IPS DF 4.7 (cell line): ENCODE data around the gene INSRR.

Experiments
- DNase-seq: peaks from one replicate; pipeline ENCODE4 v3.0.0-alpha.2; 2013; ENCODE audit warnings: low spot score; ENCODE audit errors: extremely low read depth

The INSRR gene

DNA sequence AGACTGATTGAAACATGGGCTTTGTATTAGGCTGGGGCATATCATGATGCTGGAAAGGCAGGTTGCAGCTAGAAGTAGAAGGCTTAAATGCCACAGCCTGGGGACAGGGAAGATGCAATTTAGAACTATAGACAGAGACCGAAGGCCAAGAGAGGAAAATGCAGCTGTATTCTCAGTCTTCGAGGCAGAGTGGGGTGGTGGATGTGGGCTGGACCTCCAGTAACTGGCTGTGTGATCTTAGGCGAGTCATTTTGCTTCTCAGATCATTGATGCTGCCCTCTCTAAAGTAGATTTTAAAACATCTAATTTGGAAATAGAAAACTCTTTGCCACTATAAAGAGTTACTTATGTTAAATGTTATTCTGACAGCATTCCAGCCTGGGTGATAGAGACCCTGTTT, 24.6 kb downstream of the INSRR start:
- DNase-seq = no peak

DNA sequence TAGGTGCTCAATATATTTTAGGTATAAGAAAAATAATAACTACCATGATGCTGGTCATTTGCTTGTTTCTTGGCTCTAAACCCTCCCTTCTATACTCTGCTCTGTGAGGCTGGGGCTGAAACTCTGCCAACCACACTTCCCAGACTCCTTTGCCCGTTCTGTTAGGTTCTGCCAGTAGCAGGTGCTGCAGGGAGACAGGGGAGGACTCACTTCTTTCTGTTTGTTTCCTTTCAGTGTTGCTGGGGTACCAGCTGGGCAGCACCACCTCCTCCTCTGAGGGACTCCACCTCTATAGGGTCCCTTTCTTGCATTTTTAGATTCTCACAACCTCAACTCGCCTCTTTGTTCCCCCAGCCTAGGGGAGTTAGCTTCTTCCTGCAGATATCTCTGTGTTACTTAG, 25.3 kb downstream of the INSRR start:
- no peak for DNase-seq

DNA sequence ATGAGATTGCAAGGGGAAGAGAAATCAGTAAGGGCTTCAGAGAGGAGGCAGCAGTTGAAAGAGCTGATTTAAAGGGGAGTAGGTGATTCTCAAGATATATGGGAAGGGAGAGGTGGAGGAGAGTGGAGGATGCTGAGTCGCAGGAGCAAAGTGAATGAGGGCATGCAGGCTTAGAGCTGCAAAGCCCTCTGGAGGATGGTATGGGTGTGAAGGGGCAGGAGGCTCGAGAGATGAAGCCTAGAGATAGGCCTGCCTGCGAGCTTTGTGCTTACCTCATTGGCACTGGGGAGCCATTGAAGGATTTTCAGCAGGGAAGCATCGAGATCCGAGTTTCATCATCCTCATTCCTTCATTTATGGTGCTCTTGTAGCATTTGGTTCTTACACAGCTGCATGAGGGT, 26.5 kb downstream of the INSRR start:
- no peak for DNase-seq

DNA sequence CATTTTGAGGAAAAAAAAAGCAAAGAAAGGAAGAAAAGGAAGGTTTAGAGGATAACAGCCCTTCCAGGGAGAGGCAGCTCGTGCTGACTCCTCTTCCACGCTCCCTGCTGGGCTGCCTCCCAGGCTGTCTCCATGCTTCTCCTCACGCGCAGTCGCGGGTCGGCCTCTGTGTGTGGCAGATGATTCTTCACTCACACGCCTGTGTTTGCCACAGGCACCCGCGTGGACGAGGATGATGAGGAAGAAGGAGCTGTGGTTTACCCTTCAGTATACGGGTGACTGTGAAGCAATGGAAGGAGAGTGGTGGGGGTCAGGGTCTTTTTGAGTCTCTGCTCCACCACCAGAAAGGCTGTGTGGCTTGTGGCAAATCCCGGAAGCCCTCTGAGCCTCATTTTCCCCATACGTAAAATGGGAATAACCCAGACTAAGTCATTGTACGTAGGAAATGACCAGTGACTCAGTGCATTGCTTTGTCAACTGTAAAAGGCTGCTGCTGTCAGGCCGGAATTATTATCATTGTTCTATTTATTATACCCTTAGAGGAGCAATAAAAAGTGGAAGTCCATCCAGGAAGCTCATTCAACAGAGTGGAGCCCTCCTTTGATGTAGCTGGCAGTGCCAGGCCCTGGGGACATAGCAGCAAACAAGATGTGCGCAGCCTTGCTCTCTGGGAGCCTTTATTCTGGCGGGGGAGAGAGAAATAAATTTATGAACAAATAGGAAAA, 30.4 kb downstream of the INSRR start:
- no peak for DNase-seq

GRCh38 chr1:156826630-156827029, 32.3 kb downstream of the INSRR start:
- DNase-seq = no peak

GRCh38 chr1:156823210-156823790, 35.6 kb downstream of the INSRR start:
- no peak for DNase-seq

GRCh38 chr1:156822680-156823079, 36.2 kb downstream of the INSRR start:
- DNase-seq = no peak

GRCh38 chr1:156821801-156822200, 37.1 kb downstream of the INSRR start:
- no peak for DNase-seq

DNA sequence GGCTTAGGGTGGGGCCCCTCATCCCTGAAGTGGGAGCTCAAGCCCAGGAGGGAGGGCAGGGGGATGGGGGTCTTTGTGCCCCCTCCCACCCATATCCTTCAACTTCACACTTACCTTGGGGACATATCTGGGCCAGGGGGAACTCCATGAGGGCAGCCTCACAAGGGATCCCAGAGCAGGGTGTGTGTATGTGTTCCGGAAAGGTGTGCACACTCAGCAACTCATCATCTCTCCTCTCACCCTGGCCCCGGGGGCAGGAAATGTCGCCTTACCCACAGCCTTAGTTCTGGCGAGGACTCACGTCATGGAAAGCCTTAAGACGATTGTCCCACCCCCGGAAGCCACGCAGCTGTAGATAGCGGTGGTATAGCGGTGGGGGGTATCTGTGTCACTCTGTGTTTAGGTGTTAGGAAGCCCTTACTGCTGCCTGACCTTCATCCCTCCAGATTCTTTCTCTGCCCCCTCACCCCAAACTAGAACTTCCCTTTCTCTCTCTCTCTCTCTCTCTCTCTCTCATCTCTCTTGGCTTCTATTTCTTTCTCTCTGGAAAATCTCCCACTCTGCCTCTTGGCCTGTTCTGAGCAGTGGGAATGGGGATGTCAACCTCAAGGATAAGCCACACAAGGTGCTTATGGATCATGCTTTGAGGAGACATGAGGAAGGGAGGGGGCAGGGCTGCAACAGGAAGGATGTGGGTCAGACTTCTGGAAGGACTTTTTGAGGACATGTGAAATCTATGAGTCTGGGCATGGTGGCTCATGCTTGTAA, 42.2 kb downstream of the INSRR start, which contains the start of gene SH2D2A:
Gene SH2D2A, minus strand, starts transcription at position 288 of the 768 bp plus-strand sequence. Its CDS starts 140 bp downstream, at position 148.
- DNase-seq = no peak

DNA sequence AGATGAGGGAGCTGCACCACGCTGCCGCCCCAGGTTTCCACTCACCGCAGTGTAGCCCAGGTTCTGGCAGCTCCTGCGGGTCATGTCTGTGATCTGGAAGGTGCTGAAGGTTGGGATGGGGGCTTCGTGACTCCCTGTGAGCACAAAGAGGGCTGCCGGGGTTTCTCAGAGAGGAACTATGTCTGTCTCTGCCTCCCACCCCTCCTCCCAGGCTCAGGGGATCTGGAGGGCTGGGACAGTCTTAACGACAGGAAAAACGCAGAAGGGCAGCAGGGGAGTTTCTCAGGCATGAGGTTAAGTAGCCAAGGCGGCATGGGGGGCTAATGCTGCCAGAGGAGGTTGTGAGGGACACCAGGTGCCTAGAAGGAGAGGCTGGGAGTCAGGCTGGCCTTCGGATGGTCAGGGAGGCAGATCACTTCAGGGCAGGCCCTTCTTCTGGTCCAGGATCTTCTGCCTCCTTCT, 42.9 kb downstream of the INSRR start:
- DNase-seq = no peak

DNA sequence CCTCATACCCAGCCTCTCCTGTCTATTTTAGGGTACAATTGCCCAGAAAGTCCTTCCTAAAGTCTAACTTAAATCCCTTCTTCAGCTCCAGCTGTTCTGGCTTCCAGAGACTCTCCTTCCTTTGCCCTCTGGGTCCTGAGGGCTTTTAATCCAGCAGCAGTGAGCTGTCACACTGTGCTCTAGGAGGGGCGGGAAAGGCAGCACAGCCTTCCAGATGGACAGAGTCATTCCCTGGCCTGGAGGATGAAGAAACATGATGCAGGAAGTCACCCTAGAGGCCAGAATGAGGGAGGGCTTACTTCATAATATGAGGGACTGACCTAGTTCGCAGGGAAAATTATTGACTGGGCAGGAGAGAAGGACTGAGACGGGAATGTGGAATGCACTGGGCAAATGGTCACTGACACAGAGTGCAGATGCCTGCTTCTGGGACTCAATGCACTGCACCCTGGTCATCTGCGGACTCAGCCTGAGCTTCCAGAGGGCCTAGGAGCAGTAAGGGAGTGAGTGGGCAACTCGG, 43.5 kb downstream of the INSRR start:
- no peak for DNase-seq

GRCh38 chr1:156814571-156815260, 44.2 kb downstream of the INSRR start:
- DNase-seq = no peak

DNA sequence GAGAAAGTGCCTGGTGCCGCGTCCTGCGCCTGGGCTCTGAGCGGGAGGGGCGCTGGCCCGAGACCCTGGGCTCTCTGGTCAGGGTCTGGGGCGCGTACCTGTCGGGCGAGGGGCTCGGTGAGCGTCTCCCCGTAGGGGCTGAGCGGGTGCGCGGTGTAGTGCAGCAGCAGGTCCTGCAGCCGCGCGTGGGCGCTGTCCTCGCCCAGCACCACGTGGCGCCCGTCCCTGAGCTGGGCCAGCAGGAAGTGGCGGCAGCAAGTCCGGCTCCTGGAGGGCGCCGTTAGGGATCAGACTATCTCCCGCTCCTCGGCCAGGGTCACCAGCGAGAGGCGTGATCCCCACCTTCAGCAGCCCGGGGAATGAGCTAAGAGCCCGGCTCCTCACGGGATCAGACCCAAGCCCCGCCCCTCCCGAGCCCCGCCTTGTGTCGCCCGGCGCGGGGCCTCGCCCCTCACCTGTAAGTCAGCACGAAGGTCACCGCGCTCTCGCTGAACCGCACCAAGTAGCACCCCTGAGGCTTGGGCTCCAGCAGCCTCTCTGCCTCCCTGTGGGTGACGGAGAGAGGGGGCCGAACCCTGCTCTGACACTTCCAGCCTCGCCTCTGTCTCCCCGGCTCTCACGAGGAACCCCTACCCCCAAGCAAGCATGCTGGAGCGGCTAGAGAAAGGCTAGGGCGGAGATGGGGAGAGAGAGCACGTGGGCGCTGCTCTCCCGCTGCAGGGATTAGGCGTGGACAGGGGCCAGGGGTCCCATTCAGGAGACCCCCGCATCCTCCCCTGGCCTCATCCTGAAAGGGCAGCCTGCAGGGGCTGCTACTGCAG, 45.0 kb downstream of the INSRR start:
- no peak for DNase-seq

- no peak for DNase-seq
Observed at GRCh38 chr1:156813298-156813697, 45.6 kb downstream of the INSRR start.

GRCh38 chr1:156812293-156812990, 46.5 kb downstream of the INSRR start:
- DNase-seq = no peak

DNA sequence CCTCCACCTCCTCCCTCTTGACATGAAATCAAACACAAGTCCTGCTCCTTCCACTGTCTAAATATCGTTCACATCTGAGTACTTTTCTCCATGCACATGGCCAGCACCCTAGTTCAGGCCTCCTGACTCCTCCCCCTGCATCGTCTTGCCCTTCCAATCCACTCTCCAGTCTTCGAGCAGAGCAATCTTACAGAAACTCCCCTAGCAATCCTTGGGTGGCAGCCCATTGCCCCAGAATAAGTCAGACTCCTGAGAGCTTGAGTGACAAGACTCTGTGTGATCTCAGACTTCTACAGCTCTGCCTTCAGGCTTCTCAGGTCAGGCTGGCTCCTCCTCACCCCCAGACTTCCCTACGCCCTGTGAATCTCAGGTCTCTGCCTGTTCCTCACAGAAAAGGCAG, 47.7 kb downstream of the INSRR start:
- DNase-seq = no peak

GRCh38 chr1:156809711-156810366, 49.1 kb downstream of the INSRR start:
- no peak for DNase-seq

GRCh38 chr1:156809281-156809680, 49.6 kb downstream of the INSRR start:
- no peak for DNase-seq
